CD4-positive, alpha-beta T cell treated with Interleukin-17A for 4 hours (primary cell): ENCODE results near the gene SEMA4G.
A peak's percentile ranks its signal among the peaks of the same experiment; 100 is the strongest.

Experiments used
- DNase-seq: peaks from one replicate; pipeline ENCODE4 v3.0.0-alpha.2; 2020; ENCODE audit warnings: mixed read lengths

The SEMA4G gene

DNA sequence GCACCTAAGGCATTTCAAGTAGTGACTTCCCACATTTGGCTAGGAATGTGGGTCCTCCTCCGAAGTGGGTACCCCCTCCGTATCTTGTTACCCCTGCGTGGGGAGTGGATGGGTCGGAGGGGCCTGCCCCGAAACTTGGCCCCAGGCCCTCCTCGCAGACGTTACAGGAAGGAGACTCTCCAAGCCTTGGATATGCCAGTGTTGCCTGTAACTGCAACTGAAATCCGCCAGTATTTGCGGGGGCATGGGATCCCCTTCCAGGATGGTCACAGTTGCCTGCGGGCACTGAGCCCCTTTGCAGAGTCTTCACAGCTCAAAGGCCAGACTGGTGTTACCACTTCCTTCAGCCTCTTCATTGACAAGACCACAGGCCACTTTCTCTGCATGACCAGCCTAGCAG, 18.9 kb downstream of the SEMA4G start:
- no peak for DNase-seq

GRCh38 chr10:100989088-100989487, 19.8 kb downstream of the SEMA4G start:
- DNase-seq, result no peak

DNA sequence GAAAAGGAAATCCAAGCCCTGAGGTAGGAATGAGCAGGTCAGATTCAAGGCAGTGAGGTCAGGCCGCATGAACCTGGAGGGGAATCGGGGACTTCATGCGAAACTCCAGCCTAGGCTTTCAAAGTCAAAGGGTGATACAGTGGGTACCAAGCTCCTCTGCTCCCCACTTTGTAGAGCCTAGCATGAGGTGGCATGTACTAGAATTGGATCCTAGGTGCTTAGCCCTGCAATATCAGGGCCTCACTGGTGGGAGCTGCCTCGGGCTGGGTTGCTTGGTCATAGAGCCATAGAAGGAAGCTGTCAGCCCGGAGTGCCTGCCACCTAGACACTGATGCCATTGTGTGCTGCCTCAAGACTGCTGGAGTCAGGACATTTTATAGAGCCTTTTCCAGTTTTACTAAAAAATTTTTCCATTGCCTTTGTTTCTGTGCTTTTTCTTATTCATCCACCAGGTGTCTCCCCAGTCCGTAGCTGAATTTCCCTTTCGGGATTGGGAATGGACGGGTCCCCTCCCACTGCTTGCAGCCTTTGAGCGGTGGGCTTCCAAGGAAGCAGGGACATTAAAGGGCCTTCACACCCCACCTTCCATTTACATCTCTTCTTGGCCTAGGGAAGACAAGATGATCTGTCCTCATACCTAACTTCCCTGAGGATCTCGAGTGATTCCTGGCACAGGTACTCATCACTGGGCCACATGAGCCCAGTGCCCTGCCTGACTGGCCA, 24.8 kb downstream of the SEMA4G start:
- DNase-seq, result no peak

- DNase-seq, result no peak
These were observed 25.9 kb downstream of the SEMA4G start for GRCh38 chr10:100995181-100995580.

DNA sequence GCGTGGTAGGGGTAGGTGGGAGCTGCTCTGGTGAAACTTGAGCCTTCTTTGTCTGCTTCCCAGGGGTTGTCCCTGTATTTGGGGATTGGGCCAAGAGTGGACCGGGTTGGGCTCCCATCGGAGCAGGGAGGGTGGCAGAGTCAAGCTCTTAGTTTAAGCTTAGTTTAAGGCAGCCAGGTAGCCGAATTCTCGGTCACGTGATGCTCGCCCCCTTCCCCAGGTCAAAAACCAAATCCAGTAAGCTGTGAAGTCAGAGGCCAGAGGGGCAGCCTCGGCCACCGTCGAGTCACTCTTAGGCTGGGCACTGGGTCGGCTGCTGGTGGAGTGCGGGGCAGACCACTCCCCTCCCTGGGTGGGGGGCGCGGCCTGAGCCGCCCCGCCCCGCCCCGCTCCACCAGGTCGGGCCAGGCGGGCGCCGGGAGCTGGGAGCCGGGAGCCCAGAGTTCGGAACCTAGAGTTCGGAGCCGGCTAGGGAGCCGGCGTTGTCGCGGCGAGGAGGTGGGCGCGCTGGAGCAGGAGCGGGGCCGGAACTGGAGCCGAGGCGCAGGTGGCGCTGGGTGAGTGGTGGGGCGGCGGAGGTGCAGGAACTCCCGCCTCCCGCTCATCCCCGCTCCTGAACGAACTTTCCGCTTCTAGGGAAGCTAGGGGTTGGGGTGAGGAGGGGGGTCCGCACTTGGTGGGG, 27.5 kb downstream of the SEMA4G start:
- peak; percentile 58 for DNase-seq

GRCh38 chr10:100997360-100998182, 28.3 kb downstream of the SEMA4G start:
- DNase-seq, result peak; percentile 79

GRCh38 chr10:100998183-100998990, 29.1 kb downstream of the SEMA4G start:
- DNase-seq, result peak; percentile 79

GRCh38 chr10:100998991-100999741, 29.9 kb downstream of the SEMA4G start:
- DNase-seq, result peak; percentile 85

DNA sequence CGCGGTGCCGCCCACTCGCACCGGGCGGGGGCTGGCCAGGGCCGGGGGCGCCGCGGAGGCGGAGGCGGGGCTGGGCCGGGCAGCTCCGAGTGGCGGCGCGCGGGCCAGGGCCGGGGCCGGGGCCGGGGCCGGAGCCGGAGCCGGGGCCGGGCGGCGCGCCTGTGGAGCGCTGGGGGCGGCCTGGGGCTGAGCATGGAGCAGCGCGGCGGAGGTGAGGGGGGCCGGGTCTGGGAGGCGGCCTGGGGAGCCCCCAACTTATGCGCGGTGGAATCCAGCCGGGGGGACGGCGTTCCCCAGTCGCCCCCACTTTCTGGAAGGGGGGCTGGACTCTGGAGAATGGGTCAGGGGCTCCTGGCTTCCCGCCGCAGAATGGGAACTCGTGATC, 30.4 kb downstream of the SEMA4G start, which contains the start of gene LZTS2:
TSS of gene LZTS2 (plus strand) at position 67 of the 385 bp plus-strand sequence. CDS start 2,731 bp downstream, outside the sequence.
- DNase-seq, result no peak

GRCh38 chr10:101000127-101000914, 31.0 kb downstream of the SEMA4G start:
- DNase-seq, result no peak

DNA sequence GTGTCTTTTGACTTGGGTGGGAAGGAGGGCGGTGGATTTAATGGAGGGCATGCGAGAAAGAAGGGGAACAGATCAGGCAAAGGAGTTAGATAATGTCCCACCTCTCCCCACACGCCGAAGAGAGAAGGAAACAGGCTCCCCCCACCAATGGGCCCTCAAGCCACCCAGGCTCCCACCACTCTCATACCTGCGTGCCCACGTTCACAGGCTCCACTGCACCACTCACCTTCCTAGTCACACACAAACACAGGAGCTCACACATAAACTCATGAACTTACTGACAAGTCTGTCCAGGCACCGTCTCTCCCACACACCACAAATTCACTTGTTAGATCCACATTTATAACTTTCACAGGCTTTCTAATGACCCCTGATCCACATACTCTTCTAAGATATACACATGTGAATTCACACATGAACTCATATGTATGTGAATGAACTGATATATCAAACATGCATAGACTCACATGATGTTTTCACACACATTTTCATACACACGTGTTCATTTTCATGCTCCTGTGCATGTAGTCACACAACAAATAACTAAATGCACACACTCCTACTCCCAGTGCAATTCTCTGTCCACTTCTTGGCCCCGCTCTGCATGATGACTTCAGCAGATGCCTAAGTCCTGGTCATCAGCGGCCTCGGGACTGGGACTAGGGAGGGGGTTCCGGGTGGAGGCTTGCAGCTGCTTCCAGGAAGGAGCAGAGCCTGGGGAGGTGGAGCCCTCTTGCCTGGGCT, 31.8 kb downstream of the SEMA4G start:
- no peak for DNase-seq

- no peak for DNase-seq
These were observed 32.3 kb downstream of the SEMA4G start for GRCh38 chr10:101001659-101002035.

DNA sequence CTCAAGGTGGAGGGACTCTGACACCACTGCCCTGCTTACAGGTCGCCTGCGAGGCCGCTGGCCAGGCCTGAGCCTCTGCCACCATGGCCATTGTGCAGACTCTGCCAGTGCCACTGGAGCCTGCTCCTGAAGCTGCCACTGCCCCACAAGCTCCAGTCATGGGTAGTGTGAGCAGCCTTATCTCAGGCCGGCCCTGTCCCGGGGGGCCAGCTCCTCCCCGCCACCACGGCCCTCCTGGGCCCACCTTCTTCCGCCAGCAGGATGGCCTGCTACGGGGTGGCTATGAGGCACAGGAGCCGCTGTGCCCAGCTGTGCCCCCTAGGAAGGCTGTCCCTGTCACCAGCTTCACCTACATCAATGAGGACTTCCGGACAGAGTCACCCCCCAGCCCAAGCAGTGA, 33.2 kb downstream of the SEMA4G start:
- DNase-seq, result no peak

DNA sequence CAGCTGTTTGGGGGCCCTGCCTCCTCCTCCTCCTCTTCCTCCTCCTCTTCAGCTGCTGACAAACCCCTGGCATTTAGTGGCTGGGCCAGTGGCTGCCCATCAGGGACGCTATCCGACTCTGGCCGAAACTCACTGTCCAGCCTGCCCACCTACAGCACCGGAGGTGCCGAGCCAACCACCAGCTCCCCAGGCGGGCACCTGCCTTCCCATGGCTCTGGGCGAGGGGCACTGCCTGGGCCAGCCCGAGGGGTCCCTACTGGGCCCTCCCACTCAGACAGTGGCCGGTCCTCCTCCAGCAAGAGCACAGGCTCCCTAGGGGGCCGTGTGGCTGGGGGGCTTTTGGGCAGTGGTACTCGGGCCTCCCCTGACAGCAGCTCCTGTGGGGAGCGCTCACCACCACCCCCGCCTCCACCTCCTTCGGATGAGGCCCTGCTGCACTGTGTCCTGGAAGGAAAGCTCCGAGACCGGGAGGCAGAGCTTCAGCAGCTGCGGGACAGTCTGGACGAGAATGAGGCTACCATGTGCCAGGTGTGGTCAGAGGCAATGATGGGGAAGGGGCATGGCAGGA, 34.4 kb downstream of the SEMA4G start:
- DNase-seq, result no peak

DNA sequence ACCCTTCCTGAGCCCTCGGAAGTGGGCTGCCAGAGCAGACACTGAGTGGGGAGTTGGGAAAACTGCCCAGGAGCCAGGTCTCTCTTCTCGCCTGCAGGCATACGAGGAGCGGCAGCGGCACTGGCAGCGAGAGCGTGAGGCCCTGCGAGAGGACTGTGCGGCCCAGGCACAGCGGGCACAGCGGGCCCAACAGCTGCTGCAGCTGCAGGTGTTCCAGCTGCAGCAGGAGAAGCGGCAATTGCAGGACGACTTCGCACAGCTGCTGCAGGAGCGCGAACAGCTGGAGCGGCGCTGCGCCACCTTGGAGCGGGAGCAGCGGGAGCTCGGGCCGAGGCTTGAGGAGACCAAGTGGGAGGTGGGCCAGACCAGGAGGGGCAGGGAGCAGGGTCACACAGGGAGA, 36.1 kb downstream of the SEMA4G start:
- DNase-seq, result no peak

GRCh38 chr10:101005869-101006567, 36.7 kb downstream of the SEMA4G start:
- no peak for DNase-seq

DNA sequence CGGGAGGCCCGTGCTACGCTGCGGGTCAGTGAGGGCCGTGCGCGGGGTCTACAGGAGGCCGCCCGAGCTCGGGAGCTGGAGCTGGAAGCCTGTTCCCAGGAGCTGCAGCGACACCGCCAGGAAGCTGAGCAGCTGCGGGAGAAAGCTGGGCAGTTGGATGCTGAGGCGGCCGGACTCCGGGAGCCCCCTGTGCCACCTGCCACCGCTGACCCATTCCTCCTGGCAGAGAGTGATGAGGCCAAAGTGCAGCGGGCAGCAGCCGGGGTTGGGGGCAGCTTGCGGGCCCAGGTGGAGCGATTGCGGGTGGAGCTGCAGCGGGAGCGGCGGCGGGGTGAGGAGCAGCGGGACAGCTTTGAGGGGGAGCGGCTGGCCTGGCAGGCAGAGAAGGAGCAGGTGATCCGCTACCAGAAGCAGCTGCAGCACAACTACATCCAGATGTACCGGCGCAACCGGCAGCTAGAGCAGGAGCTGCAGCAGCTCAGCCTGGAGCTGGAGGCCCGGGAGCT, 37.3 kb downstream of the SEMA4G start:
- no peak for DNase-seq

DNA sequence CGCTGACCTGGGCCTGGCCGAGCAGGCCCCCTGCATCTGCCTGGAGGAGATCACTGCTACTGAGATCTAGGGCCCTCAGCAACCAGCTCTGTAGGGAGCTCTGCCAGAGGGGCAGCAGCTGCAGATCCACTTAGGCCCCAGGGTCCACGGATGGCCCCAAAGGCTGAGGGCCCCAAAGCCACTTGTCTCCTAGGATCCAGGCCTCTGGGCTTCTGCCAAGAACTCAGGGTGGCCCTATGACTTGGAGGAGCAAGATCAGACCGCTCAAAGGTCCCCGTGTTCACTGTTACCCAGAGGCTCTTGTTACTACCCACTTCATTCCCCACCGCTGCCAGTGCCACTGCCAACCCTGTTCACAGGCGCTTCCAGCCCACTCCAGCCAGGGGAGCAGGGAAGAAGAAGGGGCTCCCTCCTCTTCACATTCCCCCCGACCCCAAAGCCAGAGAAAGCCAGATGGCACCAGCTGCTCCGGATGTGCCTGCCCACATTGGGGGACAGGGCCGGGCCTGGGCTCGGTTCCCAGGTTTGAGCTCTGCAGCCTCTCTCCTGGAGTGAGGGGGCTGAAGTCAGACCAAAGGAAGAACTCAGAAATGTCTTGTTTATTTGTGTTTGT, 37.9 kb downstream of the SEMA4G start:
- no peak for DNase-seq
